Stimulated activated CD4-positive, alpha-beta T cell treated with anti-CD3 and anti-CD28 coated beads, Interleukin-4, amount 100 ng/mL, for 48 hours (primary cell): ENCODE measurements around the gene WDR45B.
"Not testable (repeated sequence)": the region's sequence is repeated elsewhere in the genome, so short reads cannot be mapped to it uniquely, and the experiment has no call there.

Experiments
- DNase-seq, 2 donors: peaks; one replicate each; pipeline ENCODE4 v3.0.0-alpha.2; 2020; ENCODE audit warnings: low read depth in 2 of 2

Gene WDR45B

DNA sequence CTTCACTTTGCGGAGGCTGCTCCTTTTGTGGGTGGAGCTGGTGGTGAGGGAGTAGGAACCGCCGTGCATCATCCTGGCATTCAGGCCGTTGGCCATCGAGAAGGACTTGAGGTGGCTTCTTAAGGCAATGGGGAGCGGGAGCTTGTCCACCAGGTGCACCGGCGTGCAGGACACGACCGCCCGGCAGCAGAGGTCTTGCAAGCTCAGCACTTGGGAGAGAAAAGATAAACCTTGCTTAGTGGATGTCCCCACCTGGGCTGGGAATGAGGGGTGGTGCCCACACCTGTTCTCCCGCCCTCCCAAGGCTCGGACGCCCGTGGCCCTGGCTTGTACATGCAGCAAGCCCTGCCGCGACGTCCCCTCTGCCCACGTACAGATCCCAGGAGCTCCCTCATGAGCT lies 9.7 kb upstream of the WDR45B start:
- no peak for DNase-seq

DNA sequence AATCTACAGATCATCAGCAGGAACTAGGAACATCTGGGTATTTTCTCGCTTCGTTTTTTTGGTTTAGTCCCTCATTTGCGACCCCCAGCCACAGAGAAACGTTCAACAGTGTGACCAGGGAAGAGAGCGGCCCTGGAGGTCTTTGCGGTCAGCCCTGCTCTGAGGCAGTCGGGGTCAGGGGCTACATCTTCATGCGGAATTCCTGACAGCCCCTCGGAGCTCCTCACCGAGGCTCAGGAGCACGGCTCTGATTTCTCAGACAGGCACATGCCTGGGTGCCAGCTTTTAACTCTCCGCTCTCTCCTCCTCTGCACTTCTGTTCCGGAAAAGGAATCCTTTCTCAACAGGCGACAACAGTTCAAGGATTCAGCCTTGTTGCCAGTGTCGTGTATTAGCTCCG lies 8.0 kb upstream of the WDR45B start:
- DNase-seq: no peak

DNA sequence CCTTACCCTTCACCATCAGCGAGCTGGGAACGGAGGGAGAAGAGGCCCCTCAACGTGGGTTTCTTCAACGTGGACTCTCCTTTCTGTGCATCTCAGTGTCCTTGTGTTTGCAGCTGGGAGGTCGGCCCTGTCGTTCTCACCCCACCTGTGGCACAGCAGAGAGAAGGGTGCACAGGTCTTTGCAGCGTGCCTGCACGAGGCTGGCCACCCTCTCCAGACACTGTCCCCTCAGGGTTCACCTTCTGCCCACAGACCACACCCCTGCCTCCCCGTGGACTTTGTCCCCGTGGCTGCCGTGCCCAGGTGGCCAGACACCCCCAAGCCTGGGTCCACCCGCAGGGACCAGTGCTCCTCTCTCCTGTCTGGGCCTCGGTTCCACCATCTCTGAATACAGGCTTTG lies 7.3 kb upstream of the WDR45B start:
- no peak for DNase-seq

- no peak for DNase-seq
These were observed 6.8 kb upstream of the WDR45B start for GRCh38 chr17:82655038-82655479.

GRCh38 chr17:82654611-82655010 lies 6.4 kb upstream of the WDR45B start:
- DNase-seq: not testable (repeated sequence)

DNA sequence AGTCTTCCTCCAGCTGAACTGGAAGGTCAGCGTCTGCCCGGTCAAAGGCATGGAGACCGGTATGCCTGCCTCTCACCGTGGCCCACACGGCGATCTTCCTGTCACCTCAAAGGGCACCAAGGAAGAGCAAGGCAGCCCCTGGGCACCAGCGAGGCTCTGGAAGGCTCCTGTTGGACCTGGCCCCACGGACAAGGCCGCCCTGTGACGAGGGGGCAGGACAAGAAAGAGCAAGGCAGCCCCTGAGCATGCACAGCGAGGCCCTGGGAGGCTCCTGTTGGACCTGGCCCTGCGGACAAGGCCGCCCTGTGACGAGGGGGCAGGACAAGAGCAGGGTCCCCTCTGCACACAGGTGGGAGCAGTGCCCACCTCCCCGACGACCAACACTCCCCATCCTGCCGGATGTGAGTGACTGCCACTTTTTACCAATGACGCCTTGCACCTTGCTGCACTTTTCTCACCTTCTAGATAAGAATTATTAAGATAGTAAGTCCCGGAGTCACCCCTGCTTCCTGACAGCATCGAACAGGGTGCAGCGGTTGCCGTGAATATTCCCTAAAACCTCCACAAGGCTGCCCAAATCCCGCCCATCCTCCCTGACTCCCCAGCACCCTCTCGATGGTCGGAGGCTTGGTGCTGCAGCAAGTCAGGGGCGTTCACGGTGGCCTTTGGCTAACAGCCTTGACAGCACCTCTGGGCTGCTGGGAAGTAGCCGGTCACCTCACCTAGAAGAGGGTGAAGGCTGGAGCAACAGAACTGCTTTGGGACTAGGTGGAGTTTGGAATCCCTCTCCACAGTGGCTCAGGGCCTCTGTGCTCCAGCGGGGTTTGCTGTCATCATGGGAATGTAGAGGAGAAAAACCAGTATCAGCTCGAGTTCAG lies 5.6 kb upstream of the WDR45B start:
- DNase-seq: no peak

DNA sequence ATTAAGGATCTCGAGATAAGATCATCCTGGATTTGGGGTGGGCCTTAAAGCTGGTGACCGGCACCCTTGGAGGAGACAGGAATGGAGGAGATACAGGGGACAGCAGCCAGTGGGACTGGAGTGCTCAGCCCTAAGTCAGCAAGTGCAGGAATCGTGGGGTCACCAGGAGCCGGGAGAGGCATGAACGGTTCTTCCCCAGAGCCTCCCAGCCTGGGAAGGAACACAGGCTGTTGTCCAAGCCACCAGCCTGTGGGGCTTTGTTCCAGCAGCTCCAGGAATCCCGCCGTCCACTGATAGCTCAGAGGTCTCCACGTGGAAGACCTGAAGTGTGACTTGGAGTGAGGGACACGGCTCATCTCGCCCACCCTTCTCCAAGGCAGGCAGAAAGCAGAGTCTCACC lies 2.5 kb upstream of the WDR45B start:
- no peak for DNase-seq

- no peak for DNase-seq
These were observed 1.4 kb upstream of the WDR45B start for GRCh38 chr17:82649501-82650261.

DNA sequence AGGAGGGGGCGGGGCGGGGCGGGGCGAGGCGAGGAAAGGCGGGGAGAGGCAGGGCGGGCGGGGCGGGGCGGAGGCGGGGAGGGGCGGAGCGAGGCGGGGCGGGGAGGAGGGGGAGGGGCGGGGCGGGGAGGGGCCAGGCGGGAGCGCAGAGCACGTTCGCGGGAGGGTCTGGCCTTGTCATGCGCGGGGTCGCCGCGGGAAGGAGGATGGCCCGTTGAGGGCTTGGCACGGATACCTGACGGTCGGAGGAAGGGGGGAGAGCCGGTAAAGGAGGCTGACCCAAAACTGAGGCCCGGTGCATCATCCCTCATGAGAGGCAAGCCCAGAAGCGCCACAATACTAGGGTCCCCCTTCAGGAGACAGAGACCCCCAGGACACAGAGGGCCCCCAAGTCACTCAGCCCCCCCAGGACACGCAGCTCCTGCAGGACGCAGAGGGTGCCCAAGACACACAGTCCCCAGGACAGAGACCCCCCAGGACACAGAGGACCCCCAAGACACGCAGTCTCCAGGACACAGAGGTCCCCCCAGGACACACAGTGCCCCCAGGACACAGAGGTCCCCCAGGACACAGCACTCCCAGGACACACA lies 593 bp upstream of the WDR45B start:
- DNase-seq: no peak

DNA sequence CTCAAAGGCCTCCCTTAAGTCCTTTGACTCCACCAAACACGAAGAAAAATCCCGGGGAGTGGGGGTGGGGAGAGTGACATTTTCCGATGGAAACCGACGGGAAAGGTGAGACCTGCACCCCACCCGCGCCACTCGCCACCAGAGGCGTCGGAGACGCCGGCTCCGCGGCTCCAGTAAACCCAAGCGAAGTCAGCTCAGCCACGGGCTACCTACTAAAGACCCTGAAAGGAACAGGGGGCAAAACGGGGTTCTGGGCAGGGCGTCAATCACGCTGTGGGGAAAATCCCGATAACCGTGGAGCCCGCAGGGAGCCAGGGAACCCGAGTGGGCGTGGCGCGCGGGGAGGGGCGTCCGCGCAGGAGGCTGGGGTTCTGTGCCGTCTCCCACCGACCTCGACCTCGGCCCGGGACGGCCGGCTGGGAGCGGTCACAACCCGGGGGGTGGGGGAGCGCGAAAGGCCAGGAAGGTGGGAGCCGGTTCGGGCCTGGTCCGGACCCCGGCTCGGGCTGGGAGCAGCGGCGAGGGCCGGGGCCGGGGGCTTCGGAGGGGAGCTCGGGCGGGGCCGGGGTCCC lies 565 bp downstream of the WDR45B start:
- DNase-seq: peak; percentile 29 to 38

GRCh38 chr17:82645516-82645915 lies 2.7 kb downstream of the WDR45B start:
- DNase-seq: no peak

DNA sequence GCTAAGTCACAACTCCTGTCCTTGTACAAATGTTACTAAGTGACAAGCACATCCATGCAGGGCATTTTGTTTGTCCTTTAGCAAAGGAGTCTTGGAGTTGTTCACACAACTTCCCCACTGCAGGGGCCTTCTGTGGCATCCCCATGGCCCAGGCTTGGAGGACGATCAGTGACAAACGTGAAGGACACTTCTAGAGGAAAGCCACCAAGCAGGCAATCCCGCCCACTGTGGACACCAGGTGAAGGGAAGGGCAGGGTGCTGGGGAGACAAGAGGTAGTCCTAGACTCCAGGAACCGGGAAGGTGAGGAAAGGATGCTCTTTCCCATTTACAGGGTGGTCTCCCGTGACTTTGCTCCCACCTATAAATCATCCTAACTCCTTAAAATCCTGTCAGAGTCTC lies 4.1 kb downstream of the WDR45B start:
- DNase-seq: no peak

- no peak for DNase-seq
These were observed 6.2 kb downstream of the WDR45B start for GRCh38 chr17:82642022-82642421.

DNA sequence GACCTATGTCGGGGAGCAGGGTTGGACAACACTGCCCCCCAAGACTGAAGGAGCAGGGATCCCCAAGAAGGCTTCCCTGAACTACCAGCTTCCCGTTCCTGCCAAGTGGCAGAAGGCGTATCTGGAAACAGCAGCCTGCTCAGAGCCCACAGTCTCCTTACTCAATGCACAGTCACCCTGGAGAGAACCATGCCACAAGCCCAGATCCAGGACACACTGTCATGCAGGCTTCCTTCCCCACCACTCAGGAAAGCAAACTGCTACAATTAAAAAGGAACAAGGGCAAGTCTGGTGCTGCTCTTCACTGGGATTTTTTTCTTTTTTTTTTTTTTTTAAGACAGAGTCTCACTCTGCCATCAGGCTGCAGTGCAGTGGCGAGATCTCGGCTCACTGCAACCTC lies 8.2 kb downstream of the WDR45B start:
- DNase-seq: no peak

DNA sequence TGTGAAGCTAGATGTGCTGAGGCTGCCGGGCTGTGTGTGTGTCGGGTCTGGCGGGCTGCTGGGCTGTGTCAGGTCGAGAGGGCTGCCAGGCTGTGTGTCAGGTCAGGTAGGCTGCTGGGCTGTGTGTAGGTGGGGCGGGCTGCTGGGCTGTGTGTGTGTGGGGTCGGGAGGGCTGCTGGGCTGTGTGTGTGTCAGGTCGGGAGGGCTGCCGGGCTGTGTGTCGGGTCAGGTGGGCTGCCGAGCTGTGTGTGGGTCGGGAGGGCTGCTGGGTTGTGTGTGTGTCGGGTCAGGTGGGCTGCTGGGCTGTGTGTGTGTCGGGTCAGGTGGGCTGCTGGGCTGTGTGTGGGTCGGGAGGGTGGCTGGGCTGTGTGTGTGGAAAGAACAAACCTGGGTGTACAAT lies 8.6 kb downstream of the WDR45B start:
- DNase-seq: no peak

GRCh38 chr17:82638183-82638773 lies 10.0 kb downstream of the WDR45B start:
- DNase-seq: no peak

DNA sequence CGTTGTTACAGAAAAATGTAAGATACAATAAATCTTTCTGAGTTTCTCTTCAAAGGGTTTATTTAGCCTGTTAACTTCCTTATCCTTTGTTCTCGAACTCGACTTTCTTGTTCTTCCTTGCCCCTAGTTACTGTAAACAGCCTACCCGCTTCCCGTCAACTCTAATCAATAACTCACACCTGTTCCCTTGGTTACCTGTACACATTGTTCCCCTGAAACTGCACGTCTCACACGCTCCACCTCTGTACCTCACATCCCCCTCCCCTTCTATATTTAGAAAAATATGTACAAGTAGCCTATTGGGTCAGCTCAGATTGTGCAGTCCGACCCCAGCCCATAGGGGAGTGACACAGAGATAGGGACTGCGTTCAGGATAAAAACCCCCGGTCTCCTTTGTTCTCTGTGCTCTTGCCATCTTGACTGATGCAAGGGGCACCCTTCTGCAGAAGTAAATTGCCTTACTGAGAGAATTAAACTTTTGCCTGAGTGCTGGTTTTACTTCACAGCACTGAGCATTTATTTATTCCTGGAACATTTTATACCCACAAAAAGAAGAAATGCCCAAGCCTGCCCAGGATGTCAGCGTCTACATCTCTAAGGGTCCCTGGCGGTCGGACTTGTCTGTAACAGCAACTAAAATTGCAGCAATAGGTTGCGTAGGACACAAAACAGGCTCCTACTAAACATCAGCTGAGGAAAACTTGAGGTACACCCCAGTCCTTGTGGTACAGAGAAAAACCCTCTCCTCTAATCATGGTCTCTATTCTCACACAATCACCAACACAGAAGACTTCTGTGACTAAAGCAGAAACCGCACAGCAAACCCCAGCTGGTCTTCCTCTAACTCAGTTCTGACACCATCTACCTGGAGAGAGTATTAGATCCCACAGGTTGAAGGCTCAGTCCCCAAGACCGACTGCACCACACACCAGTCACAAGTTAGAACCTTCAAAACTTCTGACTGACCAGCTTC lies 11.3 kb downstream of the WDR45B start:
- DNase-seq: no peak

DNA sequence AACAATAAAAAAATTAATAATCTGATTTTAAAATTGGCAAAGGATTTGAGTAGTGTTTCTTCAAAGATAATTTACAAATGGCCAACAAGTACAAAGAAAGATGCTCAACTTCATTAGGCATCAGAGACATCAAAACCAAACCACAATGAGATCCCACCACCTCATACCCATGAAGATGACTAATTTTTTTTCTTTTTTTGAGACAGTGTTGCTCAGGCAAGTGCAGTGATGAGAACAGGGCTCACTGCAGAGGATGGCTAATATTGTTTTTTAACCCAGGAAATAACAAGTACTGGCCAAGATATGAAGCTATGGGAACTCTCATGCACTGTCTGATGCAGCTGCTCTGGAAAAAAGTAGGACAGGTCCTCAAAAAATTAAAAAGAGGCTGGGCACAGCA lies 14.9 kb downstream of the WDR45B start:
- no peak for DNase-seq

DNA sequence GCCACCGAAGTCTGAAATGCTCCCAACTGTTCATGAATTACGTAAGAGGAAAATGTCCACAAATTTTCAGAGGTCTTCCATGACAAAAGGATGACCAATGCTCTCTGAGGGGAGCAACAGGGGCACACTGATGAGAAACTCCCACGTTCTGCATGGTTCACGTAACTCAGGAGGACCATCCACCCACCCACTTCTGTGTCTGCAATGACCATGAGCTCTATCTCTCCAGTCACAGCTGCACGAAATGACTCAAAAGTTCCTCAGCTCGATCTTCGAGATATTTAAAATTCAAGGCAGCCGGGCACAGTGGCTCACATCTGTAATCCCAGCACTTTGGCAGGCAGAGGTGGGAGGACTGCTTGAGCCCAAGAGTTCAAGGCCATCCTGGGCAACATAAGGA lies 15.8 kb downstream of the WDR45B start:
- DNase-seq: no peak

- DNase-seq: no peak
These were observed 16.7 kb downstream of the WDR45B start for GRCh38 chr17:82631544-82631943.

GRCh38 chr17:82630212-82630611 lies 18.0 kb downstream of the WDR45B start:
- no peak for DNase-seq
